IPS-11a (cell line): ENCODE measurements around the gene TRIM27.
"Not testable (repeated sequence)": the region's sequence is repeated elsewhere in the genome, so short reads cannot be mapped to it uniquely, and the experiment has no call there.

ENCODE experiments used
- H3K4me3 ChIP-seq: one replicate; pipeline ENCODE4 v1.5.1; 2013; ENCODE audit warnings: low read depth, low read length, control low read depth

TRIM27 gene

GRCh38 chr6:28900577-28901256 is 23.1 kb downstream of the TRIM27 start:
- H3K4me3 ChIP-seq, result no peak overlapping the region

- no peak overlapping the region for H3K4me3 ChIP-seq
Measured at GRCh38 chr6:28898710-28898965, 25.1 kb downstream of the TRIM27 start.

DNA sequence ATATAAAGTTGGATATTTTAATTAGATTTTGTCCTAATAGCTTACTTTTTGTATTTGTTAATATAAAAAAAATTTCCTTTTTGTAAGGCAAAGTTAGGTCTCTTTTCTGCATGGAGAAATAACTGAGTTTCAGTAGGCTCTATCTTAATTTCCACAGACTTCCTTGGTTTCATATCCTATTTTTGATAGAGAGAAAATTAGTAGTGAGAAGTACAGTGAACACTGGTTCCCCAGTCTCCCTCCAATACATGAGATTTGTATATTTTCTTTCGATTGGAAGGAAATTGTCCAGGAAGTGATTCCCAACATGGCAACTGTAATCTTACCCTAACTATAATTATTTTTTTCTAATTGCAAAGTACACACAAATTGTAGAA is 26.4 kb downstream of the TRIM27 start:
- H3K4me3 ChIP-seq, result peak overlapping the region; percentile 86

DNA sequence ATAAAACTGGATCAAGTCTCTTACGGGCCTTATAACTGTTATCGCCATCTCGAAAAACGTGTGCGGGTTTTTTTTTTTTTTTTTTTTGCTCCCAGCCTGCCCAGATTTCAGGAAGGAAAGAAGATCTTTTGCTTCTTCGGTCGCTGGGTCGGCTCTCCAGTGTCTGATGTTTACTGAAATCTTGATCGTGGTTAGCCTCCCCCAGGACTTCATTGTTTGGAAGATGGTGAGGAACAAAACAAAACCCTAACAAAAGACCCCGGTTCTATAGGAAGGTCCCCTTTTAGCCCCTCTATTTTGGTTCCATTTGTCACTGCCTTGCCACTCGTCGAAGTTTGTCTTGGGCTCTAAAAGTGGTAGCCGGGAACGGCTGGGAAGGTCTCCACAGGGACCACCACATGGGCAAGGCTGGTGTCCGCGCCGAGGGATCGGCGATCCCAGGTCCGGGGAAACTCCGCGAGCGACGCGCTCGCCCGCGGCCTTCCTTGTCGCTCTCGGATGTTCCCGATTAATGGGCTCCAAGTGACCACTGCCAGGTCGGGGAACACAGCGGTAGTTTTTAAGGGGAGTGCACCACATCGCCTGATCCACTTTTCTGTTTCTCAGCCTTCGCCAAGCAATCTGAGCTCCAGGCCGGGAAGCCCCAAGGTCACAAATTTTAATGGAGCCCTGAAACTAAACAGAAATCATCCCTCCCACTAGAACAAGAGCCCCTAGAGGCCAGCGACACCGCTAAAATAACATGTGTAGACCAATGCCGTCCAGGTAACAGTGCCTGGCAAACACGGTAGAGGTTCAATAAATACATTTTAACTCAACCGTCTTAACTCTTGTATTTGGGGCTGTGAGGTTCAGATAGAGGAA is 27.0 kb downstream of the TRIM27 start:
- peak overlapping the region; percentile 86 for H3K4me3 ChIP-seq

DNA sequence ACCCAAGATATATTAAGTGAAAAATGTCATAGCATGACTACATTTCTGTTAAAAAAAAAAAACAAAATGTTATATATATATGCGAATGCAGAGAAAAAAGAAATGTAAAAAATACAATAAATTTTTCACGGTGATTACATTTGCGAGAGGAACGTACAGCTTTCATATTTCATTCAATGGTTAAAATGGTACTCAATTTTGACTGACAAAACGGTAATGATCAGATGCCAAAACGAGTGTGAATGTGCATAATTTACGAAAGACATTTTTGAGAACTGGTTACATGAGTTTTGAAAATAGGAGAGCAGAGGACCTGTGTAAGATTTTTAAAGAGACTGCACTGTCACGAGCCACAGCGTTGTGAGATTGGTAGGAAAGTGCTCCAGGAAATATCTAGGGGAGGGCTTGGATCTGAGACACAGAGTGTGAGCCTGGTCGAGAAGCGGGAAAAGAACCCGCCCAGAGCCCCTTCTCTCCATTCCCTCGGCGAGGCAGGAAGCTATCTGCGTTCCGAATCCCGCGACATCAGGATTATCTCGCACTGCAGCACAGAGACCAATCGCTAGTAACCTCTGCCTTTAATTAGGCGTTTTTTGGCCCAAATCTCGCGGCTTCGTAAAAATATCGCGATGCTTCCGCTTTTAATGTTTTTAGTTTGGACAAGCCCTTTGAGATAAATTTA is 28.5 kb downstream of the TRIM27 start:
- peak overlapping the region; percentile 86 for H3K4me3 ChIP-seq

- no peak overlapping the region for H3K4me3 ChIP-seq
Measured at GRCh38 chr6:28893172-28893799, 30.5 kb downstream of the TRIM27 start.

DNA sequence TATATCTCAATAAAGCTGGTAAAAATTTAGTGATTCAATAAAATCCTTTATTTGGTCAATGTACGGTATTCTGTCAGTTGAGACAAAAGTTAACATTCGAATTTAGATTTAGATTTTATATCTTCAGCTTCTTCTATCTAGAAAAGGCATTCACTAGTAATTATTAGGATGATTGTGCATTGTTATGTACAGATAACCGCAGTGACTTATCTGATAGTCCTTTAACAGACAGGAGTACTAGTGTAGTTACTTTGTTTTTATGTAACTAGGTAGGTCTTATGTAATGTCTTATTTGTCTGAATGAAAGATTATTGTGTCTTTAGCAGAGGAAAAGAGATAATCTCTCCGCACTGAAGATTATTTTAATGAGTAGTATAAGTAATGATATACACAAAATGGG is 31.3 kb downstream of the TRIM27 start:
- H3K4me3 ChIP-seq, result no peak overlapping the region

GRCh38 chr6:28887796-28888496 is 35.8 kb downstream of the TRIM27 start:
- H3K4me3 ChIP-seq, result no peak overlapping the region

- H3K4me3 ChIP-seq, result no peak overlapping the region
Measured at GRCh38 chr6:28886079-28886439, 37.7 kb downstream of the TRIM27 start.

GRCh38 chr6:28884423-28885131 is 39.2 kb downstream of the TRIM27 start:
- no peak overlapping the region for H3K4me3 ChIP-seq

DNA sequence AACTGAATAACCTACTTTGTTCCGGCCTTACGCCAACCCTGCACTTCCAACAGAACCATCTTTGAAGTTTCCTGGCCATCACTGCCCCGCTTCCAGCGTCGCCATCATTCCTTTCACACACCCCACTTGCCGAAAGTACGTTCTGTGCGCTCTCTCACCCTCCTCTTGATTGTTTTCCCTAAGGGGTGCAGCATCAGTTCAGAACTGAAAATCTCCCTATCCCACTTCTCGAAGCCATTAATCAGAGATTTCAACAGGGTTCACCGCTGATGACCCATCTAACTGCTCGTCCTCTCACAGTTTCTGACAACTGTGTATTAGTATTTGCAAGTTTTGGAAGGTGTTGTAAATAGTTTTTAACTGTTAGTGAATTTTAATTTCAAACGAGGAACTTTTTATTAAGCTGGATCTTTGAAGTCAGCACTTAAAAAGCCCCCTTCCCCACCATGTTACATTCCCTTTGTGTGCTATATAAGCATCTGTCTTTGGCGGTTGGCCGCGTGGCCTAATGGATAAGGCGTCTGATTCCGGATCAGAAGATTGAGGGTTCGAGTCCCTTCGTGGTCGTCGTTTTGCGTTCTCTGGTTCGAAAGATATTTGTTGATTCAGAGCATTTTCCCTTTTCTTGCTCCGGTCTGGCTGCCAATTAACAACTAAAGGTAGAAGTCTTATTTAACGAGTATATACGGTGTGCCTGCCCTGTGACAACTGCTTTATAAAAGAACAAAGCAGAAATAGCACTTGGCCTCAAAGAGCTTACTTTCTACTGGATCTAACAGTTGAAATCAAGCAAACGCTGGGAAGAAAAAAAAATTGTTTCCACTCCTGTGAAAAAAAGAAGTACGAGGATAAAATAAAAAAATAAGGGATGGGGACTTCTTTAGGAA is 42.6 kb downstream of the TRIM27 start:
- peak overlapping the region; percentile 89 for H3K4me3 ChIP-seq

DNA sequence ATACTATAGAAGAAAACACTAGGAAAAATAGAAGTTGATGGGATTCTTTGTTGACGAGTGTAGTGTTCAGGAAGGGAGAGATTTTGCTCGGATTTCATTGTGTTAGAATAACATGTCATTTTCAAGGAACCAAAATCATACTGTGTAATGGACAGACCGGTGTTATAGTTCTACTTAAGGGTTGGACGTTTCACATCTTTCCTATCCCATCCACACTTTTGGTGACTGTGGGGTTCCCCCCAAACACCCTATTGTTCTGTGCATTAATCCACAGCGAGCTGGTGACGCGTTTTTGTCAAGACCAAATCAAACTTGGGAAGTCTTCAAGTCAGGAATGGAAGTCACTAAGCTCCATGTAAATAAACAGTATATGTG is 43.3 kb downstream of the TRIM27 start:
- H3K4me3 ChIP-seq, result peak overlapping the region; percentile 89

DNA sequence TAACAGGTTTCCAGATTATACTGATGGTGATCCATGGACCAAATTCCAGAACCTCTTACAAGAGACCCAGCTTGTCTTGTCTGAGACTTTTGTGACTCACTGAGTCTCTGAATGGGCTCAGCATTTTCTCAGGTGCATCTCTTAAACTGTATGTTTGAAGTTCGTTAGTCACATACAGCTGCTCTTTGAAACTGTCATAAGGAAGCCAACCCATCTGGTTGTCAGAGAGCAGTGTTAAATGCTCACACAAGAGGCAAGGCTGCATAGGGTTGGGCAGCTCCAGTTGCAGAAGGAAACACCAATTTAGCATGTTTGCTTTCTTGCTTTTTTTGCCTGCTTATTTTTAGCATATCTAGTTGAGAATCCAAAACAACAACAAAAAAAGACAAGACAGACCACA is 47.1 kb downstream of the TRIM27 start:
- H3K4me3 ChIP-seq, result no peak overlapping the region

DNA sequence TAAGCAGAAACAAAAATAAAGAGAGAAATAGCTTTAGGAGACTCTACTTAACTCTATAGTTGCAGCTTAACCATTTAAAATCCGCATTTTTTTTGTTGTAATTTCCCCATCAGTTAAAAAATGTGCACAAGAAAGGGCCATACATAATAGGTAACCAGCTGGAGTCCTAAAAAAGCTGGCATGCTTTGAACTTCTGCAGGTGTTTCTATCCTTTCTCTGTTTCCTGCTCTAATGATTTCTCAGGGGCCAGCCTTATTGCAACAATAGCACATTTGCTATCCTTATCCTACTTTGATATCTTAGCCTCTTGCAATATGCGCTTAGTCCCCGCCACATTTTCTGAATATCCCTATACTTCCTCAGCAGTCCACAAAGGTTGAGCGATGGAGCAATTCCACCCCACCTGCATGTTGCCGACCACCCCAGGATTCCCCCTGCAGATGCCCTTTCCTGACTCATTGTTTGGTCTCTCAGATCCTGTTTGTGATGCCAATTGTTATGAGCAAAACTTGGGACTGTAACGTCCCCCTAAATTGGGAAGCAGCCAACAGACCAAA is 48.5 kb downstream of the TRIM27 start:
- H3K4me3 ChIP-seq, result no peak overlapping the region

DNA sequence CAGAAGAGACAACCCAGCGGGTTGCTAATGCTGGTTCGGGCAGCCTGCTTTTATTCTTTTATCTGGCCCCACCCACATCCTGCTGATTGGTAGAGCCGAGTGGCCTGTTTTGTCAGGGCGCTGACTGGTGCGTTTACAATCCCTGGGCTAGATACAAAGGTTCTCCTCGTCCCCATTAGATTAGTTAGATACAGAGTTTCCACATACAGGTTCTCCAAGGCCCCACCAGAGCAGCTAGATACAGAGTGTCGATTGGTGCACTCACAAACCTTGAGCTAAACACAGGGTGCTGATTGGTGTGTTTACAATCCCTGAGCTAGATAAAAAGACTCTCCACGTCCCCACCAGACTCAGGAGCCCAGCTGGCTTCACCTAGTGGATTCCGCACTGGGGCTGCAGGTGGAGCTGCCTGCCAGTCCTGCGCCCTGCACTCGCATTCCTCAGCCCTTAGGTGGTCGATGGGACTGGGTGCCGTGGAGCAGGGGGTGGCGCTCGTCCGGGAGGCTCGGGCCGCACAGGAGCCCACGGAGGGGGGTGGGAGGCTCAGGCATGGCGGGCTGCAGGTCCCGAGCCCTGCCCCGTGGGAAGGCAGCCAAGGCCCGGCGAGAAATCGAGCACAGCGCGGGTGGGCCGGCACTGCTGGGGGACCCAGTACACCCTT is 51.5 kb downstream of the TRIM27 start:
- not testable (repeated sequence) for H3K4me3 ChIP-seq

DNA sequence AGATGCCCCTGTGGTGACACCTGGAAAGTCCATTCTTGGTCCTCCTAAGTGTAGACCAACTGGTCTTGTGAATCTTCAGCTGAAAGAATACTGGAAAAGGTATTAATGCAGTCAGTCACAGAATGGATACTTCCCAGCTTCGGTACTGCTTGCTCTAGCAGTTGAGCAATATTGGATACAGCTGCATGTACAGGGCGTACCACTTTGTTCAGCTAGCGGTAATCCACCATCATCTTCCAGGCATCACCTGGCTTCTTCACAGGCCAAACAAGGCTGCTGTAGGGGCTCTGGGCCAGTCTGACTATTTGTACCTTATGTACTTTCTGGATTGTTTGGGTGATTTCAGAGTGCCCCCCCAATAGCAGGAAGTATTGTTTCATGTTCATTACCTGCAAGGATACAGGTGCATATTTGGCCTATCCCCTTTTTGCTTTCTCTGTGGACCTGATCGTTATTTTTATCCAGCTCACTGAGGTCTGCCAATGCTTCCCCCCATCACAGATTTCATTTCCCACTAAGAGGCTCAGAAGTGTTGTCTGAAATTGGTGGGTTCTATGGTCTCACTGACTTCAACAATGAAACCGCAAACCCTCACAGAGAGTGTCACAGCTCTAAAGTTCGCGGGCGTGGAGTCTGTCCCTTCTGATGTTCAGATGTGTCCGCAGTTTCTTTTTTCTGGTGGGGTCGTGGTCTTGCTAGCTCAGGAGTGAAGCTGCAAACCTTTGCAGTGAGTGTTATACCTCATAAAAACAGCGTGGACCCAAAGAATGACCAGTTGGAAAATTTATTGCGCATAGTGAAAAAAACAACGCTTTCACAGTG is 52.2 kb downstream of the TRIM27 start:
- H3K4me3 ChIP-seq, result no peak overlapping the region

DNA sequence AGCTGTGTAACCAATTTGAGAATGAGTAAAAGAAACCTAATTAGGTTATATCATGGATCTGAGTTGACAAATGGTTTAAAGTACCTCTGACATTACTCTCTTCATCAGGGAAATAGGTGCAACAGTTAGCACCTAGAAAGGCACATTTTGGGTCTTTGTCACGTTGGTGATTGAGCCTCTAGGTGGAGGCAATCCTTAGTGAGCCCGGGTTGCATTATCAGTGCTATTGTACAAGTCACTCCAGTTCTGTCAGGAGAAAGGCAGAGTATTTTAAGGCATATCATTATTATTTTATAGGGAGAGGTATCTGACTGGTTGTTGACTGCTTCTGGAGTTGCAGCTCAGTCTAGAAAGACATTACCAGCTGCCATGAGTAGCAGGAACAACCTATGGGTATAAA is 54.9 kb downstream of the TRIM27 start:
- H3K4me3 ChIP-seq, result no peak overlapping the region

DNA sequence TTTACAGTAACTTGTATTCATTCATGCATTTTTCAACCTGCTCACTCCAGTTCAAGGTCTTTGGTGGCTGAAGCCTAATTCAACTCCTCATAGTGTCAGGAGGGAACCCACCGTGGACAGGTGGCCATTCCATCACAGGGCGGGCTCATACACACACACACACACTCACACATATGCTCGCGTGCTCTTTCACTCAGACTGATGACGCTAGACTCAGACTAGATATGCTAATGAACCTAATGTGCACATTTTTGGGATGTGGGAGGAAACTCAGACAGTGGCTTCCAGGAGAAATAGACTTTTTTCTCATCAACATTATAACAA is 56.7 kb downstream of the TRIM27 start:
- H3K4me3 ChIP-seq, result peak overlapping the region; percentile 70
